Measurements from ENCODE around the gene SDSL. TPM values are rescaled to one million over a fixed set of nuclear protein-coding genes. Genes with fewer than 3 reads are reported as not detected.

SDSL gene
- total RNA-seq, 1 donor = 3.5 TPM

DNA sequence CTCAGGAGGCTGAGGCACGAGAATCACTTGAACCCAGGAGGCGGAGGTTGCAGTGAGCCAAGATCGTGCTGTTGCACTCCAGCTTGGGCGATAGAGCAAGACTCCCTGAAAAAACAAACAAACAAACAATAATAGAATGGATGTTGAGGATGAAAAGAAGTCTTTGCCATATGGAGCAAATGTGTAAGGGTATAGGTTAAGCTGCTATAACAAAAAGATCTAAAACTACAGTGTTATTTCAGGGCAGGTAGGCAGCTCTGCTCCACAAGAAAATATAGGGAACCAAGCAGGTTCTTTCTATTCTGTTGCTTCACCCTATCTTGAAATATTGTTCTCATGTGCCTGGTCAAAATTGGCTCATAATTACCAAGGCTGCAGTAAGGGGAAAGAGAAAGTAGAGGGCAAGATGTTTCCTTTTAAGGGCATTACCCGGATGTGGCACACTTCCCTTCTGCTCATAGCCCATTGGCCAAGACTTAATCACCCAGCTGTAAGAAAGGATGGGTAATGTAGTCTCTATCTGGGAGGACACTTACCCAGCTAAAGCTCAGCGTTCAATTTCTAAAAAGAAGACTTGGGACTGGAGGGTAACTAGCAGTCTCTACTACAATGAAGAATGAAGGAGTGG is 23.5 kb downstream of the SDSL start:
- no peak overlapping the region for H3K4me3 ChIP-seq (ENCODE audit: low read depth, low read length)
- TF ChIP-seq, protein P1, sequence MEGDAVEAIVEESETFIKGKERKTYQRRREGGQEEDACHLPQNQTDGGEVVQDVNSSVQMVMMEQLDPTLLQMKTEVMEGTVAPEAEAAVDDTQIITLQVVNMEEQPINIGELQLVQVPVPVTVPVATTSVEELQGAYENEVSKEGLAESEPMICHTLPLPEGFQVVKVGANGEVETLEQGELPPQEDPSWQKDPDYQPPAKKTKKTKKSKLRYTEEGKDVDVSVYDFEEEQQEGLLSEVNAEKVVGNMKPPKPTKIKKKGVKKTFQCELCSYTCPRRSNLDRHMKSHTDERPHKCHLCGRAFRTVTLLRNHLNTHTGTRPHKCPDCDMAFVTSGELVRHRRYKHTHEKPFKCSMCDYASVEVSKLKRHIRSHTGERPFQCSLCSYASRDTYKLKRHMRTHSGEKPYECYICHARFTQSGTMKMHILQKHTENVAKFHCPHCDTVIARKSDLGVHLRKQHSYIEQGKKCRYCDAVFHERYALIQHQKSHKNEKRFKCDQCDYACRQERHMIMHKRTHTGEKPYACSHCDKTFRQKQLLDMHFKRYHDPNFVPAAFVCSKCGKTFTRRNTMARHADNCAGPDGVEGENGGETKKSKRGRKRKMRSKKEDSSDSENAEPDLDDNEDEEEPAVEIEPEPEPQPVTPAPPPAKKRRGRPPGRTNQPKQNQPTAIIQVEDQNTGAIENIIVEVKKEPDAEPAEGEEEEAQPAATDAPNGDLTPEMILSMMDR (IDR thresholded peaks at IDR 0.05; ENCODE audit: insufficient read depth, low read depth, low read length) = no peak
- no peak for DNase-seq (ENCODE audit: low read depth)

DNA sequence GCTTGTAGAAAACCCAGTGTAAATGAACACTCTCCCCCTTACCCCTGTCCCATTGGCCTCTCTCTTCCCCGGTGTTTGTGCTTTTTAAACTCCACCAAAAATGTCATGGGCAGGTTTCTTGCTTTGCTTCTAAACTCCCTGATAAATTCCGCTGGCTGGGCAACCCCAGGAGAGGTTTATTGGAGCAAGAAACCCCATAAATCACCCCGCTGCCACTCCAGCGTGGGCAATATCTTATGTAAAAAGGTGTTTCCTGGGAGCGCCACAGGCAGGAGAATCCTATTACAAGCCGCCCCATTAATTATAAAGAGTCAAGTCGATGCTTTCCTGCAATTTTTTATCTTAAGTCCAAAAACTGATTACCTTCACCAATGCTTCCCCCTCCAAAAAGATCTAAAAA is 26.7 kb downstream of the SDSL start:
- no peak for DNase-seq (ENCODE audit: low read depth)
- H3K4me3 ChIP-seq (ENCODE audit: low read depth, low read length) = no peak overlapping the region
- TF ChIP-seq, protein P1 (IDR thresholded peaks at IDR 0.05; ENCODE audit: insufficient read depth, low read depth, low read length) = no peak

DNA sequence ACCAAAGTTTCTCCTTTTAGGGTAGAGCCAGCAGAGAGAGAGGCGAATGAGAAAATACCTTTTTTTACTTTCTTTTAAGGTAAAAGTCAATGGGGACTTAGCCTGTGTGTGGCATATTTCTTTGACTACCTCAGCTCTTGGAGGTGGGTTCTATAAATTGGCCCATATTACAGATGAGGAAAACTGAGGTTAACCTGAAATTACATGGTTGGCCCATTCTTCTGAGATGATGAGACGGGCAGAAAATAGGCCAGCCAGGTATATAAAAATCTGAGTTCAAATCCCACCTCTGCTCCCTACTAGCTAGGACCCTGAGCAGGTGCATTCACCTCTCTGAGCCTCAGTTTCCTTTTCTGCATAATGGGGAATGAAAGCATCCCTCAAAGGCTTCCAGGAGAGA is 27.1 kb downstream of the SDSL start:
- TF ChIP-seq, protein P1 (IDR thresholded peaks at IDR 0.05; ENCODE audit: insufficient read depth, low read depth, low read length) = no peak
- no peak for DNase-seq (ENCODE audit: low read depth)
- H3K4me3 ChIP-seq (ENCODE audit: low read depth, low read length) = no peak overlapping the region

DNA sequence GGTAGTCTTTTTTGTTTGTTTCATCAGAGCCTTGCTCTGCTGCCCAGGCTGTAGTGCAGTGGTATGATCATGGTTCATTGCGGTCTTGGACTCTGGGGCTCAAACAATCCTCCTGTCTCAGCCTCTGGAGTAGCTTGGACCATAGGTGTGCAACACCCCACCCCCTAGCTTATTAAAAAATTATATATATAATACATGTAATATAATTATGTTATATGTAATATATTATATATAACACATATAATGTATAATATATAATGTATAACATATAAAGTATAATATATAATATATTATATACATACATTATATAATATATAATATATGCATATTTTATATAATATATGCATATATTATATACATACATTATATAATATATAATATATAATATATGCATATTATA is 27.7 kb downstream of the SDSL start:
- H3K4me3 ChIP-seq (ENCODE audit: low read depth, low read length) = no peak overlapping the region
- DNase-seq (ENCODE audit: low read depth) = no peak
- TF ChIP-seq, protein P1 (IDR thresholded peaks at IDR 0.05; ENCODE audit: insufficient read depth, low read depth, low read length) = no peak

DNA sequence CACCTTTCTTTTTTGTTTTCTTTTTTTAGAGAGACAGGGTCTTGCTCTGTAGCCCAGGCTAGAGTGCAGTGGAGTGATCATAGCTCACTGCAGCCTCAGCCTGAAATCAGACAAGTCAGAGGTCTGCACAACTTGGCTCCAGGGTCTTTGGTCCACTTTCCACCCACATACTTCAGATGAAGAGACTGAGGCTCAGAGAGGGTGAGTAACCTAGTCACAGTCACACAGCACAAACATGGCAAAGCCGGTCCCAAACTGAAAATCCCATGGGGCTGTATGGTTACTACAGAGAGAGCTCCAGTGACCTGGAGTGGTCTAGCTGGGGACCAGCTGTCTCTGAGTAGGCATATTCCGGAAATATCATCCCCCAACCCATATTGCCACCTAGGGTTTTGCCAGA is 30.3 kb downstream of the SDSL start:
- no peak for DNase-seq (ENCODE audit: low read depth)
- TF ChIP-seq, protein P1 (IDR thresholded peaks at IDR 0.05; ENCODE audit: insufficient read depth, low read depth, low read length) = no peak
- no peak overlapping the region for H3K4me3 ChIP-seq (ENCODE audit: low read depth, low read length)

DNA sequence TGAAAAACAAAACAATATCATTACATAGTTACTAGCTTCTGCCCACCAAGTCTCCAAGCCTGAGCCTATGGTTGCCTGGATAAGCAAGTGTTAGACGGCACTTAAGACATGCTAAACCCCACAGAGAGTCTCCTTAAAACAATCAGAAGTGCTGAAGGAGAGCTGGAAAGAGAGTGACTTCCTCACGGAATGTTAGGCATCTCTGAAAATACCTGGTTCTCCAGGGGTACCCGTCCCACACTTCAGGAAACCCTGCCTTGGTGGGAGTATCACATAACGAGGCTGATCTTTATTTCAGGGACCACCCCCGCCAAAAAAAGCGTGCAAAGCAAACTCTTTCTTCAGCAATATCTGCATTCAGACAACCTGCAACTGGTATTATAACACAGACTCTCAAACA is 31.1 kb downstream of the SDSL start:
- TF ChIP-seq, protein P1 (IDR thresholded peaks at IDR 0.05; ENCODE audit: insufficient read depth, low read depth, low read length) = no peak
- DNase-seq (ENCODE audit: low read depth) = no peak
- no peak overlapping the region for H3K4me3 ChIP-seq (ENCODE audit: low read depth, low read length)

DNA sequence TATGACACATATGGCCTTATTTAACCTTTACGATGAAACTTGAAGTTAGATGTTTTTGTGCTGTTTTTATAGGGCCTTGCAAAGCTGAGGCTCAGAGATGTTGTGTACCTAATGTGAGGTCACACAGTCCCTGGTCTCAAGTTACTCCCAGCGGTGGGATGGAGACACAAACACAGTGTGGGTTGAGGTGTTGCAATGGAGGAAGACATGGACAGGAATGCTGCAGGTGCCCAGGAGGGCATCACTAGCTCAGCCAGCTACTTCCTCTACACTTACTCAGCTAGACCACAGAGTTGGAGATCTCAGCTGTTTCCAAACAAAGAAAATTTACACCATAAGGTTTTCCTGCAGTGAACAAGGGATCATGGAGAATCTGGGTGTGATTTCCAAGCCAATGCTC is 34.0 kb downstream of the SDSL start:
- DNase-seq (ENCODE audit: low read depth) = no peak
- no peak overlapping the region for H3K4me3 ChIP-seq (ENCODE audit: low read depth, low read length)
- TF ChIP-seq, protein P1 (IDR thresholded peaks at IDR 0.05; ENCODE audit: insufficient read depth, low read depth, low read length) = no peak

All from fibroblast of villous mesenchyme (primary cell).